Left lung (tissue), 10 donors: ENCODE data around the gene NEMP1. TPM values are rescaled to one million over a fixed set of nuclear protein-coding genes. Genes with fewer than 3 reads are reported as not detected.
"Not testable (repeated sequence)": the region's sequence is repeated elsewhere in the genome, so short reads cannot be mapped to it uniquely, and the experiment has no call there.

ENCODE experiments used
- ATAC-seq: fragments of 200-7000 bp; cut with Tn5 transposase; one replicate; pipeline ENCODE4 v1.9.1; 2020; ENCODE audit warnings: moderate library complexity
- DNase-seq, 4 donors: peaks; one replicate each; pipeline ENCODE4 v3.0.0-alpha.2; 2013 to 2020
- H3K27ac ChIP-seq, 2 donors: fragments of 200-600 bp; sonication (generic) in 1 of 2; one replicate each; pipeline versions ENCODE4 v1.5.0 to v1.8.0; 2020 to 2021
- H3K27me3 ChIP-seq, 2 donors: fragments of 200-600 bp; sonication (generic) in 1 of 2; one replicate each; pipeline versions ENCODE4 v1.5.0 to v1.8.0; 2020 to 2021
- H3K36me3 ChIP-seq, 2 donors: fragments of 200-600 bp; sonication (generic) in 1 of 2; one replicate each; pipeline versions ENCODE4 v1.5.0 to v1.8.0; 2020 to 2021
- H3K4me1 ChIP-seq, 2 donors: fragments of 200-600 bp; one replicate each; pipeline ENCODE4 v1.8.0; 2021
- H3K4me3 ChIP-seq, 2 donors: fragments of 200-600 bp; sonication (generic) in 1 of 2; one replicate each; pipeline versions ENCODE4 v1.5.0 to v1.8.0; 2020 to 2021; ENCODE audit warnings: mild to moderate bottlenecking in 1 of 2
- H3K9me3 ChIP-seq, 2 donors: fragments of 200-600 bp; sonication (generic) in 1 of 2; one replicate each; pipeline versions ENCODE4 v1.5.0 to v1.8.0; 2020 to 2021
- CTCF ChIP-seq, 2 donors: fragments of 200-600 bp; sonication (generic) in 1 of 2; IDR thresholded peaks; one replicate each; pipeline versions ENCODE4 v1.5.0 to v1.8.0; 2021; ENCODE audit warnings: antibody characterized with exemption in 2 of 2
- intact Hi-C, 2 donors: fragments of 100-400 bp; cut with DNase I; formaldehyde crosslinking; loops; one replicate each; pipeline versions ENCODE4 v1.11.2 to v1.14.2; 2022
- polyA plus RNA-seq, 6 donors: library from polyadenylated mRNA; unstranded; fragments of 120-200 nt; gene quantifications; one replicate each; pipeline ENCODE4 v1.2.1, GENCODE V29; 2013; ENCODE audit not compliant: insufficient read length in 6 of 6
- total RNA-seq, 2 donors: library from RNA; stranded (reverse); fragmentation: NEBNext Ultra II Directional; extraction: Animal tissue kit (Norgen Biotek cat#: 25700); gene quantifications; one replicate each; pipeline ENCODE4 v1.2.1, GENCODE V29; 2021
- donor health status: DM: no; HTN: yes; CAD: no.
- donor health status: DM: no; HTN: no; CAD: no.

Gene NEMP1
- total and polyA plus RNA-seq, 8 donors, result 16.4 to 29.2 (median 26.6) TPM

- H3K9me3 ChIP-seq, result no peaks in the 10 kb centered on the region
- no peaks in the 10 kb centered on the region for H3K36me3 ChIP-seq
- peaks cover 0 to 62% of the 10 kb centered on the region in 2 donors for H3K27me3 ChIP-seq
- intact Hi-C loops, result loop anchor here in 1 of 2 donors (10.0 kb wide), 1 partner anchor 58 kb away; no protein-coding TSS in a partner anchor
- DNase-seq, result no peak
- peaks cover 7 to 31% of the 10 kb centered on the region in 2 donors for H3K4me1 ChIP-seq
- TF ChIP-seq CTCF (IDR thresholded peaks at IDR 0.05), result no peak
- H3K4me3 ChIP-seq, result no peak overlapping the region
- ATAC-seq, result no peak
- H3K27ac ChIP-seq, result peak overlapping the region; percentile 88 to 96
Measured at GRCh38 chr12:57126561-57126960, 48.0 kb upstream of the NEMP1 start.

- ATAC-seq (no peak), DNase-seq (no peak)
- TF ChIP-seq CTCF (IDR thresholded peaks at IDR 0.05), result no peak
- Histone ChIP-seq H3K36me3 (no peaks in the 10 kb centered on the region), H3K9me3 (no peaks in the 10 kb centered on the region), H3K27me3 (peaks cover 0 to 61% of the 10 kb centered on the region in 2 donors), H3K27ac (no peak overlapping the region), H3K4me3 (no peak overlapping the region), H3K4me1 (peaks cover 7 to 26% of the 10 kb centered on the region in 2 donors)
- intact Hi-C loops, result loop anchor here in 1 of 2 donors (10.0 kb wide), 1 partner anchor 59 kb away; no protein-coding TSS in a partner anchor
Measured at GRCh38 chr12:57126061-57126460, 47.5 kb upstream of the NEMP1 start.

- intact Hi-C loops, result loop anchor here (5.0 to 10.0 kb wide), 2 partner anchors 58 to 60 kb away; no protein-coding TSS in a partner anchor
- DNase-seq, result peak in 3 of 4 donors; percentile 66 to 81 (median 73)
- Histone ChIP-seq H3K9me3 (no peaks in the 10 kb centered on the region), H3K27me3 (peaks cover 0 to 44% of the 10 kb centered on the region in 2 donors), H3K27ac (no peak overlapping the region), H3K4me1 (peaks cover 4 to 24% of the 10 kb centered on the region in 2 donors), H3K36me3 (no peaks in the 10 kb centered on the region), H3K4me3 (no peak overlapping the region)
- TF ChIP-seq CTCF (IDR thresholded peaks at IDR 0.05), result peak; percentile 93 to 94
- peak; percentile 43 for ATAC-seq
Measured at GRCh38 chr12:57124261-57124877, 45.8 kb upstream of the NEMP1 start.

- no peak for ATAC-seq
- no peak for DNase-seq
- Histone ChIP-seq H3K9me3 (no peaks in the 10 kb centered on the region), H3K4me1 (peaks cover 4 to 26% of the 10 kb centered on the region in 2 donors), H3K4me3 (no peak overlapping the region), H3K27me3 (peaks cover 0 to 39% of the 10 kb centered on the region in 2 donors), H3K36me3 (no peaks in the 10 kb centered on the region), H3K27ac (no peak overlapping the region)
- intact Hi-C loops, result loop anchor here (5.0 to 10.0 kb wide), 2 partner anchors 58 to 61 kb away; no protein-coding TSS in a partner anchor
- no peak for TF ChIP-seq CTCF (IDR thresholded peaks at IDR 0.05)
Measured at GRCh38 chr12:57123813-57124212, 45.2 kb upstream of the NEMP1 start.

- not testable (repeated sequence) for H3K4me3 ChIP-seq, H3K36me3 ChIP-seq, H3K9me3 ChIP-seq, DNase-seq, H3K27ac ChIP-seq, H3K27me3 ChIP-seq, ATAC-seq
- H3K4me1 ChIP-seq, result peaks cover 4 to 14% of the 10 kb centered on the region in 2 donors
- intact Hi-C loops, result loop anchor here (5.0 to 10.0 kb wide), 2 partner anchors 62 to 64 kb away; no protein-coding TSS in a partner anchor
Measured at GRCh38 chr12:57120718-57121117, 42.1 kb upstream of the NEMP1 start.
